ENCODE results near the gene SNCG.
"Not testable (repeated sequence)": the region's sequence is repeated elsewhere in the genome, so short reads cannot be mapped to it uniquely, and the experiment has no call there.

Gene SNCG

DNA sequence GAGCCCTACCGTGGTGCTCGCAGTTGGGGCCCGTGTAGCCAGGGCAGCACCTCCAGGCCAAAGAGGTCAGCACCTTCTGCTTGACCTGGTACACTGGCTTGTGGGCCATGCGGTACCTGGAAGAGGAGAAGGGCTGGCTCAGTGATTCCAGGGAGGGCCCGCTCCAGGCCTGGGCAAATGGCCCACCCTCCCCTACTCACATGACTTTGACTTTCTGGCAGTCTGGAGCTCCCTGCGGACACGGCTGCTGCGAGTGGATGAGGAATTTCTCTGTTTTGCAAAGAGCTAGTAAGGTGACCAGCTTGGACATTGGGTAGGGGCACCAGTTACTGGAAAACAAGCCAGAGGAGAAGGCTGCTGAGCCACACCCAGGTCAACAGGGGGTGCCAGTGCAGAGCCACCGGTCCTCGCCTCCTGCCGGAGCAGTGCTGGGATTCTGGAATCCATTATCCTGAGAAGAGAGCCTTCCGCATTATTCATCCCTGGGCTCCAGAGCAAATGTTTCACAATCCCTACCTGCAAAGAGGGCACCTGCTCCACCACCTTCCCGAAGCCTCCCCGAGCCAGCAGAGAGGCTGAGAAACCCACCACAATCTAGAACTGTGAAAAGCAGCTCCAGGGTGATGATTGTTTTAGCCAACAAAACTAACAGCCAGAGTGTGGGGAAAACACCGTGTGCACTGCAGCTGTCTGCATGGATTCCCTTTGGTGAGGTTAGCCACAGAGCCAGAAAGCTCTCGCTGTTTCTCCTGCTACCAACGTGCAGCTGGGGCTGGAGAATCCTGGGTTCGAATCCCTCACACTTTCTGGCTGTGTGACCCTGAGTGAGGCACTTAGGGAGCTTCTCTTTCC lies 12.8 kb upstream of the SNCG start:
- DNase-seq, result peak; percentile 21

GRCh38 chr10:86946213-86947155 lies 11.9 kb upstream of the SNCG start:
- no peak for DNase-seq

DNA sequence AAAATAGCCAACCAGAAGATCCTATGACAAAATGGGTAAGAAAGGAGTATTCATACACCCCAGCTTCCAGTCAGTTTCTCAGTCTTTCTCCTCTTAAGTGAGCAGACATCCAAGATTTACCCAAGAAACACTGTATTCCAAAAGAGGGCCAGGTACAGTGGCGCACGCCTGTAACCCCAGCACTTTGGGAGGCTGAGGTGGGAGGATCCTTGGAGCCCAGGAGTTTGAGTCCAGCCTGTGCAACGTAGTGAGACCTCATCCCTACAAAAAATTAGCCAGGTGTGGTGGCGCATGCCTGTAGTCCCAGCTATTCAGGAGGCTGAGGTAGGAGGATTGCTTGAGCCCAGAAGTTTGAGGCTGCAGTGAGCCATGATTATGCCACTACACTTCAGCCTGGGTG lies 10.6 kb upstream of the SNCG start:
- not testable (repeated sequence) for DNase-seq

- DNase-seq, result no peak
Observed at GRCh38 chr10:86950349-86950748, 8.1 kb upstream of the SNCG start.

GRCh38 chr10:86951184-86951761 lies 7.1 kb upstream of the SNCG start:
- DNase-seq, result no peak

DNA sequence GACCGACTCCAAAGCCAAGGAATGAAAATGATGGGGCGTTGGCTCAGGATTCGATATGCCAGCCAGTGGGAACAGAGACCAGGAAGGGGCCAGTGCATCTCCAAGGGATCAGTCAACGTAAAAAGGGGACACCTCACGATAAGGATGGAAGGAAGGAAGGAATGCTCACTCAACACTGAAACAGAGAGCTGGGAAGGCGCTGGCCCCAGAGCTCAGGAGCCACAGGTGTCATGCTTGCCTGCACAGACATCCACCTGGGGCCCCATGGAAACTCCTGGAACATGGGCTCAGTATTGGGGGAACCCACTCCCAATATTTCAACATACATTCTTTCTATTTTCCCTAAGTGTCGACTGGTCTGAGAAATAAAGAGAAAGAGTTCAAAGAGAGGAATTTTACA lies 6.3 kb upstream of the SNCG start:
- DNase-seq, result no peak

- not testable (repeated sequence) for DNase-seq
Observed at GRCh38 chr10:86952697-86953096, 5.7 kb upstream of the SNCG start.

- no peak for DNase-seq
Observed at GRCh38 chr10:86953747-86954680, 4.4 kb upstream of the SNCG start.

GRCh38 chr10:86954681-86955500 lies 3.5 kb upstream of the SNCG start:
- DNase-seq, result no peak

GRCh38 chr10:86955501-86956194 lies 2.8 kb upstream of the SNCG start:
- no peak for DNase-seq

GRCh38 chr10:86956195-86956847 lies 2.1 kb upstream of the SNCG start:
- no peak for DNase-seq

DNA sequence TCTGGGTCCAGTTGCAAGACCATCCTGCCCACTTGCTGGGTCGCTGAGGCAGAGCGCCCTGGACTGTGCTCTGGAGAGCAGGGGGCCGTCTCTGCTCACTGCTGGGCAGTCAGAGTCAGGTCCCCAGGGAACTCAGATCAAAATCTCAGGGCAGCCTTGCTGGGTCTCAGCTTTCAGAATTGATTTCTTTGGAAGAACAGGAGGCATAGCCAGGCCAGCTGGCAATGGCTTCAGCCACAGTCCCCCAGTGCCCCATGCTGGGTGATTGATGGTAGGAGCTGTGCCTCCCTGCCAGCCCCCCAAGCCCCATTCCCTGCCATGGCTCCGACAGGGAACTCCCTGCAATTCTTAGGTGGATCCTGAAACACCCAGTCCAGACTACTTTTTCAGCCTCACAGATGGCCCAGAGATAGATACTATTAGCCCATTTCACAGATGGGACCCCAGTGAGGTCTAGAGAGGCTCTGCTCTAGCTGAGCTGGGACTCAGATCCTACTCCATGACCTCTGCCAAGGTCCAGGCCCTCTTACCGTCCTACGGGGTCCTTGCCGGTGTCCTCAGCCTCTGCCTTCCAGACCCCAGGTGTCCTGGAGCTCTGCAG lies 1.5 kb upstream of the SNCG start:
- no peak for DNase-seq

GRCh38 chr10:86957471-86958115 lies 806 bp upstream of the SNCG start, which contains the start of gene MMRN2:
MMRN2 (minus strand) TSS chr10:86957615; CDS start chr10:86957541, 74 bp downstream.
- DNase-seq, result no peak

GRCh38 chr10:86958901-86959736 lies 720 bp downstream of the SNCG start:
- peak; percentile 61 for DNase-seq

DNA sequence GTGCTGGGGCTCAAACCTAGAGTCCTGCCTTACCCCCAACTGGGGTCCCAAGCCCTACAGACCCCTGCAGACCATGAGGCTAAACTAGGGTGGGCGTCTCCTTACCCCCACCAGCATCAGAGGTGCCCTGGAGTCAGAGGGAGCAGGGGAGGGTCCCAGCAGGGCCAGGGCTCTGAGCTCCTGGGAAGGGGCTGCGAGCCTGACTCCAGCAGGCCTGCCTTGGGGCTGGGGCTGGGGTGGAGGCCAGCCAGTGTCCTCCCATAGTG lies 1.3 kb downstream of the SNCG start:
- DNase-seq, result no peak

- DNase-seq, result peak; percentile 76
Observed at GRCh38 chr10:86960003-86960862, 1.8 kb downstream of the SNCG start.

DNA sequence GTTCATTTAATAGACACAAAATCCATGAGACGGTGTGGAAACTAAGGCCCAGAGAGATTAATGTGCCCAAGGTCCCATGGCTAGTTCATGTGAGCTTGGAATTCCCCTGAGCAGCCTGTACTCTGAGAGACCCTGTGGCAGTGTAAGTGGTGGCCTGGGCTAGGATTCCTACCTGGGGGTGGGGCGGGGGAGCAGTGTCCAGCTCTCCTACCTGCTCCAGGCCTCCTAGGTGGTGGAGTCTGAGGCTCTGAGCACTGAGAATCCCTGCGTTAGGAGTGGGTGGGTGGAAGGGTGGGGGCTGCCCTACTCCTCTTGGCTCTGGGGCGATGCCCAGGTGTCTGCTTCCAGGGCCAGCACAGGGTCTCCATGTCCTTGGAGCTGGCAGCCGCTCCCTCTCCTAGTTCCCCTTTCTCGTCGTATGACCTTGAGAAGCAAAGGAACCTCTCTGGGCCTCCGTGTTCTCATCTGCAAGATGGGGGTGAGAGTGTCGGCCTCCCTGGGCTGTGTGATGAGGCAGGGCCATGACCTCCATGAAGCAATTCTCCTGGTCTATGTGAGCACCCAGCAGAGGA lies 2.5 kb downstream of the SNCG start:
- DNase-seq, result no peak
